Measurements from ENCODE around the gene PDE4C. TPM values are rescaled to one million over a fixed set of nuclear protein-coding genes. Genes with fewer than 3 reads are reported as not detected.

PDE4C gene
- total RNA-seq, 1 donor from 2014 or later, result 1.2 TPM

DNA sequence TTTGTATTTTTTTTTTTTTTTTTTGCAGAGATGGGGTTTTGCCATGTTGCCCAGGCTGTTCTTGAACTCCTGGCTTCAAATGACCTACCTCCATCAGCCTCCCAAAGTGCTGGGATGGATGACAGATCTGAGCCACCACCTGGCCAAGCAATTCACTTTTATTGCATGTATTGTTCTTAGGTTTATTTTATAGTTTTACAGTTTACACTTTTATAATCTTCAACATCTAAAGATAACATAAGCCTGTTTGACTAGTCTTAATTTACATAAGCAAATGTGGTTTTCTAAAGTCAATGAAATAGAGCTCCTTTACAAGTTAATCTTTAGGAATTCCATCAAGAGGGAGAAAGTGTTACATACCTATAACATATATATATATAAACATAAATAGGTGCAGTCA, 42.7 kb downstream of the PDE4C start:
- ATAC-seq, result no peak
- intact Hi-C loops (cut with micrococcal nuclease), result no loop called here
- no peak for DNase-seq

DNA sequence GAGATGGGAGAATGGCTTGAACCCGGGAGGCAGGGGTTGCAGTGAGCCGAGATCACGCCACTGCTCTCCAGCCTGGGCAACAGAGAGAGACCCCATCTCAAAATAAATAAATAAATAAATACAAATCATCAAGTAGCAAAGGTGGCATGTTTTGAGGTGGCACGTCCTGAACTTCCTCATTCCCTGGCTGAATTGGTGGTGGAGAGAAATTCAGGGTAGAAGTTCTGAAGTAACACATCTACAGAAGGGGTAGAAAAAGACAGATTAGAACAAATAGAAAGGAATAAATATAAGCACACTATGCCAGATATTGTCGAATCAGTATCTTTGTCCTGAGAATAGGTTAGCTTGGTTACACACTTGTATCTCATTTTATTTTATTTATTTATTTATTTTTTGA, 46.3 kb downstream of the PDE4C start:
- intact Hi-C loops (cut with micrococcal nuclease), result no loop called here
- no peak for ATAC-seq
- no peak for DNase-seq

DNA sequence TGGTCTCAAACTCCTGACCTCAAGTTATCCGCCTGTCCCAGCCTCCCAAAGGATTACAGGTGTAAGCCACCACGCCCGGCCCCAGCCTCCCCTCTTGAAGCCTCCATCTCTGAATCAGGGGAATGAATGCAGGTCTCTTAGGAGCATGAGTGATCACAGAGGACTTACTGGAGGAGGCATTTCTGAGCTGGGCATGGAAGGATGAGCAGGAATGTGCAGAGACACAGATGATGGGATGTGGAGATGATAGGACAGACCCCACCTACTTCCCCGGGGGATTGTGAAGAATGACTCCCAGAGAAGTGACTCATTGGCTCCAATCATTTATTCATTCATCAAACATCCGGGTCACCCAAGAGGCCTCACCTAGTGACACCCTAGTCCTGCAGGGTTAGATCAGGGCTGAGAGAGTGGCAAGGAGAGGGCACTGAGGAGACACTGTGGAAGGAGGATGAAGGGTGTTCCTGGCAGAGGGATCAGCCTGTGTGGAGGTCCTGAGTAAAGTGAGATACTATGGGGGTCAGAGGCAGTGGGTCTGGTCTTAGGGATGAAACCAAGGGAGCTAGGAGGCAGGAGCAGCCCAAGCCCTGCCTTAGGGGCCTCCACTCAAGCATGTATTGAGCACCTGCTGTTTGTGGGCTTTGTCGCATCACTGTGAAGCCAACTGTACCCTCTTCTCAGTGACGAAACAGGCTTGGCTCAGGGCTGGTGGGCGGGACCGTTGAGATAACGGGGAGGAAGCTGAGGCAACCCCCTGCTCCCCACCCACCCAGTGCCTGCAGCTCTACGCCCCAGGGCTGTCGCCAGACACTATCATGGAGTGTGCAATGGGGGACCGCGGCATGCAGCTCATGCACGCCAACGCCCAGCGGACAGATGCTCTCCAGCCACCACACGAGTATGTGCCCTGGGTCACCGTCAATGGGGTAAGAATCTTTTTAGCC, 49.6 kb downstream of the PDE4C start:
- intact Hi-C loops (cut with micrococcal nuclease), result no loop called here
- DNase-seq (no peak), ATAC-seq (no peak)

DNA sequence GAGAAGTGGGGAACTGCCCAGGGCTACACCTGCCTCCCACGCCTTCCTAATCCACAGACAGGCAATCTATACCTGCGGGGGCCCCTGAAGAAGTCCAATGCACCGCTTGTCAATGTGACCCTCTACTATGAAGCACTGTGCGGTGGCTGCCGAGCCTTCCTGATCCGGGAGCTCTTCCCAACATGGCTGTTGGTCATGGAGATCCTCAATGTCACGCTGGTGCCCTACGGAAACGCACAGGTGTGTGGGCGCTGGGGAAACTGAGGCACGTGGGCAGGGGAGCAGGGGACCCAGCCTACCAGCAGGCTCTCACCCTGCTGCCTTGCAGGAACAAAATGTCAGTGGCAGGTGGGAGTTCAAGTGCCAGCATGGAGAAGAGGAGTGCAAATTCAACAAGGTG, 51.3 kb downstream of the PDE4C start:
- DNase-seq (no peak), ATAC-seq (no peak)
- intact Hi-C loops (cut with micrococcal nuclease), result no loop called here

Other genes starting within 250 kb of the PDE4C start
- gene ARRDC2, start 218.3 kb downstream of the PDE4C start, total RNA-seq, result 17.9 TPM
- 0.94 TPM for gene IL12RB1, start 139.5 kb downstream of the PDE4C start, total RNA-seq
- 5.6 TPM for gene MAST3, start 128.7 kb downstream of the PDE4C start, total RNA-seq
- gene PIK3R2, start 73.3 kb downstream of the PDE4C start, total RNA-seq, result 29.6 TPM
- gene IFI30, start 52.6 kb downstream of the PDE4C start, total RNA-seq, result 20.6 TPM
- 9.0 TPM for gene MPV17L2, start 33.2 kb downstream of the PDE4C start, total RNA-seq
- gene RAB3A, start 22.4 kb downstream of the PDE4C start, total RNA-seq, result 35.5 TPM
- gene IQCN, start 48.0 kb upstream of the PDE4C start, total RNA-seq, result 0.57 TPM
- gene JUND, start 55.2 kb upstream of the PDE4C start, total RNA-seq, result 89.2 TPM
- gene LSM4, start 96.6 kb upstream of the PDE4C start, total RNA-seq, result 98.0 TPM
- gene PGPEP1, start 114.2 kb upstream of the PDE4C start, total RNA-seq, result 41.2 TPM
- gene GDF15, start 159.7 kb upstream of the PDE4C start, total RNA-seq, result 0.27 TPM
- 2.9 TPM for gene LRRC25, start 171.2 kb upstream of the PDE4C start, total RNA-seq
- 36.4 TPM for gene SSBP4, start 193.0 kb upstream of the PDE4C start, total RNA-seq
- gene ISYNA1, start 211.7 kb upstream of the PDE4C start, total RNA-seq, result 24.4 TPM

All from left ventricle myocardium superior (tissue), 1 donor.